ENCODE data around the gene NT5E. TPM values are rescaled to one million over a fixed set of nuclear protein-coding genes. Genes with fewer than 3 reads are reported as not detected.
A peak's percentile ranks its signal among the peaks of the same experiment; 100 is the strongest.

NT5E gene
- total and polyA plus RNA-seq, 2 of the 13 experiments (the other 11 are each of a cell fraction or from before 2014, with no cell fraction given) = 9.5 to 33.0 TPM

DNA sequence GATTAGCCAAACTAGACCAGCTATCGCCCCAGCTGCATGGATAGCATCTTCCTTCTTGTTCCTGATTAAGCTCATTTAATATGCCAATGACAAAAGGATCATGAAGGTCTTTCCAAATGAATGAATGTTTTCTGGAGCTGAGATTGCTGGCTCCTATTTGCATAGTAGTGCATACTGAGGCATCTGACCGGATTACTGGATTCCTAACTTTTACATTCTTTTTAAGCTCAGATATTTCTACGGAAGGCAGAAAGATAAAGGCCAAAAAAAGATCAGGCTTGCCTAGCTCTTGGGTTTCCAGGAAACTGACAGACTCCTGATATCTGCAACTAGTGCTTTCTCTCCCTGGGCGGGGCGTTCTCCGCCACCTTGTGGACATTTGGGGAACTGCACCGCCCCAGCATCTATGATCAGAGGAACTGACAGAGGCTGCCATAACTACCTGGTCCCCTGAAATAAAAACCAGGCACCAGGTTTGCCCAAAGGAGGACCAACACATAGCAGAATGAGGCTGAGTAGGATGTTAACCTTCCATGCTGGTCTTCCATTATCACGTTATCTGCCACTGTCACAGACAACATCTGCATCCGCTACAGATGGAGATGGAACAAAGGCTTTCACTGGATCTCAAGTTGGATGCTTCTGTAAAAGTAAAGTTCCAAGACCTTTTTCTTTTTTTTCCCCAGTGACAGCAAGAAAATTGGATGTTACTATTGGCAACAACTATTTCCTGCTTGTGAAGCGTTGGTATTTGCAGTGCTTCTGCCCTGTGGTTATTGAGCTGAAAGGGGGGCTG is 33.2 kb downstream of the NT5E start (continued):
- TF ChIP-seq, protein P1, sequence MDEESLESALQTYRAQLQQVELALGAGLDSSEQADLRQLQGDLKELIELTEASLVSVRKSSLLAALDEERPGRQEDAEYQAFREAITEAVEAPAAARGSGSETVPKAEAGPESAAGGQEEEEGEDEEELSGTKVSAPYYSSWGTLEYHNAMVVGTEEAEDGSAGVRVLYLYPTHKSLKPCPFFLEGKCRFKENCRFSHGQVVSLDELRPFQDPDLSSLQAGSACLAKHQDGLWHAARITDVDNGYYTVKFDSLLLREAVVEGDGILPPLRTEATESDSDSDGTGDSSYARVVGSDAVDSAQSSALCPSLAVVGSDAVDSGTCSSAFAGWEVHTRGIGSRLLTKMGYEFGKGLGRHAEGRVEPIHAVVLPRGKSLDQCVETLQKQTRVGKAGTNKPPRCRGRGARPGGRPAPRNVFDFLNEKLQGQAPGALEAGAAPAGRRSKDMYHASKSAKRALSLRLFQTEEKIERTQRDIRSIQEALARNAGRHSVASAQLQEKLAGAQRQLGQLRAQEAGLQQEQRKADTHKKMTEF (CRISPR knock-in tag; IDR thresholded peaks at IDR 0.05) = 0 out of 2 replicates have a peak, but pooled peaks have one; percentile 24
- no peak for TF ChIP-seq PHF5A (CRISPR knock-in tag; IDR thresholded peaks at IDR 0.05; ENCODE audit: low read depth, unreplicated experiment)
- TF ChIP-seq SMC3 (IDR thresholded peaks at IDR 0.05; ENCODE audit: low read length) = peak; percentile 99
- TF ChIP-seq PITX1 (CRISPR knock-in tag; IDR thresholded peaks at IDR 0.05) = 0 out of 2 replicates have a peak, but pooled peaks have one; percentile 30
- peak; percentile 51 for TF ChIP-seq XRCC5 (optimal IDR thresholded peaks at IDR 0.05; ENCODE audit: low read length)
- TF ChIP-seq ZNF234 (CRISPR knock-in tag; conservative IDR thresholded peaks at IDR 0.05) = no peak
- no peak for TF ChIP-seq ZNF546 (CRISPR knock-in tag; conservative IDR thresholded peaks at IDR 0.05)
- 0 out of 2 replicates have a peak, but pooled peaks have one; percentile 21 for TF ChIP-seq MEF2D (CRISPR knock-in tag; IDR thresholded peaks at IDR 0.05)
- TF ChIP-seq, protein P2, sequence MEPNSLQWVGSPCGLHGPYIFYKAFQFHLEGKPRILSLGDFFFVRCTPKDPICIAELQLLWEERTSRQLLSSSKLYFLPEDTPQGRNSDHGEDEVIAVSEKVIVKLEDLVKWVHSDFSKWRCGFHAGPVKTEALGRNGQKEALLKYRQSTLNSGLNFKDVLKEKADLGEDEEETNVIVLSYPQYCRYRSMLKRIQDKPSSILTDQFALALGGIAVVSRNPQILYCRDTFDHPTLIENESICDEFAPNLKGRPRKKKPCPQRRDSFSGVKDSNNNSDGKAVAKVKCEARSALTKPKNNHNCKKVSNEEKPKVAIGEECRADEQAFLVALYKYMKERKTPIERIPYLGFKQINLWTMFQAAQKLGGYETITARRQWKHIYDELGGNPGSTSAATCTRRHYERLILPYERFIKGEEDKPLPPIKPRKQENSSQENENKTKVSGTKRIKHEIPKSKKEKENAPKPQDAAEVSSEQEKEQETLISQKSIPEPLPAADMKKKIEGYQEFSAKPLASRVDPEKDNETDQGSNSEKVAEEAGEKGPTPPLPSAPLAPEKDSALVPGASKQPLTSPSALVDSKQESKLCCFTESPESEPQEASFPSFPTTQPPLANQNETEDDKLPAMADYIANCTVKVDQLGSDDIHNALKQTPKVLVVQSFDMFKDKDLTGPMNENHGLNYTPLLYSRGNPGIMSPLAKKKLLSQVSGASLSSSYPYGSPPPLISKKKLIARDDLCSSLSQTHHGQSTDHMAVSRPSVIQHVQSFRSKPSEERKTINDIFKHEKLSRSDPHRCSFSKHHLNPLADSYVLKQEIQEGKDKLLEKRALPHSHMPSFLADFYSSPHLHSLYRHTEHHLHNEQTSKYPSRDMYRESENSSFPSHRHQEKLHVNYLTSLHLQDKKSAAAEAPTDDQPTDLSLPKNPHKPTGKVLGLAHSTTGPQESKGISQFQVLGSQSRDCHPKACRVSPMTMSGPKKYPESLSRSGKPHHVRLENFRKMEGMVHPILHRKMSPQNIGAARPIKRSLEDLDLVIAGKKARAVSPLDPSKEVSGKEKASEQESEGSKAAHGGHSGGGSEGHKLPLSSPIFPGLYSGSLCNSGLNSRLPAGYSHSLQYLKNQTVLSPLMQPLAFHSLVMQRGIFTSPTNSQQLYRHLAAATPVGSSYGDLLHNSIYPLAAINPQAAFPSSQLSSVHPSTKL (CRISPR knock-in tag; IDR thresholded peaks at IDR 0.05) = peak; percentile 52
- TF ChIP-seq, protein P3, sequence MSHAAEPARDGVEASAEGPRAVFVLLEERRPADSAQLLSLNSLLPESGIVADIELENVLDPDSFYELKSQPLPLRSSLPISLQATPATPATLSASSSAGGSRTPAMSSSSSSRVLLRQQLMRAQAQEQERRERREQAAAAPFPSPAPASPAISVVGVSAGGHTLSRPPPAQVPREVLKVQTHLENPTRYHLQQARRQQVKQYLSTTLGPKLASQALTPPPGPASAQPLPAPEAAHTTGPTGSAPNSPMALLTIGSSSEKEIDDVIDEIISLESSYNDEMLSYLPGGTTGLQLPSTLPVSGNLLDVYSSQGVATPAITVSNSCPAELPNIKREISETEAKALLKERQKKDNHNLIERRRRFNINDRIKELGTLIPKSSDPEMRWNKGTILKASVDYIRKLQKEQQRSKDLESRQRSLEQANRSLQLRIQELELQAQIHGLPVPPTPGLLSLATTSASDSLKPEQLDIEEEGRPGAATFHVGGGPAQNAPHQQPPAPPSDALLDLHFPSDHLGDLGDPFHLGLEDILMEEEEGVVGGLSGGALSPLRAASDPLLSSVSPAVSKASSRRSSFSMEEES (CRISPR knock-in tag; IDR thresholded peaks at IDR 0.05) = no peak
- TF ChIP-seq, protein P4, sequence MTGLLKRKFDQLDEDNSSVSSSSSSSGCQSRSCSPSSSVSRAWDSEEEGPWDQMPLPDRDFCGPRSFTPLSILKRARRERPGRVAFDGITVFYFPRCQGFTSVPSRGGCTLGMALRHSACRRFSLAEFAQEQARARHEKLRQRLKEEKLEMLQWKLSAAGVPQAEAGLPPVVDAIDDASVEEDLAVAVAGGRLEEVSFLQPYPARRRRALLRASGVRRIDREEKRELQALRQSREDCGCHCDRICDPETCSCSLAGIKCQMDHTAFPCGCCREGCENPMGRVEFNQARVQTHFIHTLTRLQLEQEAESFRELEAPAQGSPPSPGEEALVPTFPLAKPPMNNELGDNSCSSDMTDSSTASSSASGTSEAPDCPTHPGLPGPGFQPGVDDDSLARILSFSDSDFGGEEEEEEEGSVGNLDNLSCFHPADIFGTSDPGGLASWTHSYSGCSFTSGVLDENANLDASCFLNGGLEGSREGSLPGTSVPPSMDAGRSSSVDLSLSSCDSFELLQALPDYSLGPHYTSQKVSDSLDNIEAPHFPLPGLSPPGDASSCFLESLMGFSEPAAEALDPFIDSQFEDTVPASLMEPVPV (CRISPR knock-in tag; IDR thresholded peaks at IDR 0.05) = no peak
- peak; percentile 77 for TF ChIP-seq ZNF501 (CRISPR knock-in tag; IDR thresholded peaks at IDR 0.05)
- no peak for TF ChIP-seq ZNF891 (CRISPR knock-in tag; IDR thresholded peaks at IDR 0.05)
- TF ChIP-seq EHMT2 (IDR thresholded peaks at IDR 0.05; ENCODE audit: borderline replicate concordance, low read depth, low read length) = no peak
- no peak for TF ChIP-seq ETV6 (CRISPR knock-in tag; conservative IDR thresholded peaks at IDR 0.05)
- TF ChIP-seq ZFP36L1 (CRISPR knock-in tag; IDR thresholded peaks at IDR 0.05) = 0 out of 2 replicates have a peak, but pooled peaks have one; percentile 35
- TF ChIP-seq ZFX (CRISPR knock-in tag; IDR thresholded peaks at IDR 0.05; ENCODE audit: low read depth) = no peak
- TF ChIP-seq TMF1 (CRISPR knock-in tag; IDR thresholded peaks at IDR 0.05; ENCODE audit: low read depth) = no peak
- no peak for TF ChIP-seq NR3C1 (CRISPR knock-in tag; IDR thresholded peaks at IDR 0.05)
- TF ChIP-seq ZNF557 (CRISPR knock-in tag; IDR thresholded peaks at IDR 0.05) = no peak
- TF ChIP-seq HNF4A (CRISPR knock-in tag; IDR thresholded peaks at IDR 0.05) = no peak
- no peak for TF ChIP-seq ARID2 (CRISPR knock-in tag; IDR thresholded peaks at IDR 0.05; ENCODE audit: borderline replicate concordance)
- no peak for TF ChIP-seq TEAD2 (CRISPR knock-in tag; IDR thresholded peaks at IDR 0.05)

Data from HepG2 (cell line).